ENCODE results near the gene DDX27. TPM values are rescaled to one million over a fixed set of nuclear protein-coding genes. Genes with fewer than 3 reads are reported as not detected.

Gene DDX27
- 10 to 100 TPM; 21.4 to 28.8 (median 23.4) TPM for total RNA-seq

GRCh38 chr20:49219091-49219923 is at the start of gene DDX27:
DDX27 (plus strand) TSS chr20:49219416; CDS start chr20:49219449, 33 bp downstream.
- TF ChIP-seq, protein P1, sequence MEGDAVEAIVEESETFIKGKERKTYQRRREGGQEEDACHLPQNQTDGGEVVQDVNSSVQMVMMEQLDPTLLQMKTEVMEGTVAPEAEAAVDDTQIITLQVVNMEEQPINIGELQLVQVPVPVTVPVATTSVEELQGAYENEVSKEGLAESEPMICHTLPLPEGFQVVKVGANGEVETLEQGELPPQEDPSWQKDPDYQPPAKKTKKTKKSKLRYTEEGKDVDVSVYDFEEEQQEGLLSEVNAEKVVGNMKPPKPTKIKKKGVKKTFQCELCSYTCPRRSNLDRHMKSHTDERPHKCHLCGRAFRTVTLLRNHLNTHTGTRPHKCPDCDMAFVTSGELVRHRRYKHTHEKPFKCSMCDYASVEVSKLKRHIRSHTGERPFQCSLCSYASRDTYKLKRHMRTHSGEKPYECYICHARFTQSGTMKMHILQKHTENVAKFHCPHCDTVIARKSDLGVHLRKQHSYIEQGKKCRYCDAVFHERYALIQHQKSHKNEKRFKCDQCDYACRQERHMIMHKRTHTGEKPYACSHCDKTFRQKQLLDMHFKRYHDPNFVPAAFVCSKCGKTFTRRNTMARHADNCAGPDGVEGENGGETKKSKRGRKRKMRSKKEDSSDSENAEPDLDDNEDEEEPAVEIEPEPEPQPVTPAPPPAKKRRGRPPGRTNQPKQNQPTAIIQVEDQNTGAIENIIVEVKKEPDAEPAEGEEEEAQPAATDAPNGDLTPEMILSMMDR (IDR thresholded peaks at IDR 0.05; ENCODE audit: low read depth) = no peak

- TF ChIP-seq, protein P1 (IDR thresholded peaks at IDR 0.05; ENCODE audit: low read depth) = no peak
These were observed 49.7 kb upstream of the DDX27 start for GRCh38 chr20:49169547-49169946.

- TF ChIP-seq, protein P1 (IDR thresholded peaks at IDR 0.05; ENCODE audit: low read depth) = no peak
These were observed 48.5 kb upstream of the DDX27 start for GRCh38 chr20:49170714-49171113.

DNA sequence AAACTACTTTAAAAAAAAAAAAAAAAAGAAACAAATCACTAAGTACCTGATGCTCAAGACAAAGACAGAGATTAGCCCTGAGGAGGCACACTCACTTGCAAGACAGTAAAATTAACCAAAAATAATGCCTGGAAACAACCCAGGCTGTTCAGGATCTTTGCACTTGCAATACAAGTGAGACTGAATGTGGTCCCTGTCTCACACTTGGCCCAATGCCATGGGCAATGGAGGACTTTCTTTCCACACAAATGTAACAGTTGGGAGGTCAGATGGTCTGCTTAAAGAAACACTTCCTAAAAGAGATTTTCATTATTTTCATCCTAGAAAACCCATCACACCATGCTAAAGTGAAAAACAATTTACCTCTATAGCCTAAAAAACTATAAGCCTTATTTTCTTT is 47.3 kb upstream of the DDX27 start:
- TF ChIP-seq, protein P1 (IDR thresholded peaks at IDR 0.05; ENCODE audit: low read depth) = no peak

GRCh38 chr20:49172413-49172812 is 46.8 kb upstream of the DDX27 start:
- TF ChIP-seq, protein P1 (IDR thresholded peaks at IDR 0.05; ENCODE audit: low read depth) = no peak

- TF ChIP-seq, protein P1 (IDR thresholded peaks at IDR 0.05; ENCODE audit: low read depth) = no peak
These were observed 45.0 kb upstream of the DDX27 start for GRCh38 chr20:49174183-49174582.

- TF ChIP-seq, protein P1 (IDR thresholded peaks at IDR 0.05; ENCODE audit: low read depth) = no peak
These were observed 39.6 kb upstream of the DDX27 start for GRCh38 chr20:49179368-49180277.

All from subcutaneous adipose tissue (tissue), 4 donors.